ENCODE data around the gene TGM6.
"Not testable (repeated sequence)": the region's sequence is repeated elsewhere in the genome, so short reads cannot be mapped to it uniquely, and the experiment has no call there.

The TGM6 gene

DNA sequence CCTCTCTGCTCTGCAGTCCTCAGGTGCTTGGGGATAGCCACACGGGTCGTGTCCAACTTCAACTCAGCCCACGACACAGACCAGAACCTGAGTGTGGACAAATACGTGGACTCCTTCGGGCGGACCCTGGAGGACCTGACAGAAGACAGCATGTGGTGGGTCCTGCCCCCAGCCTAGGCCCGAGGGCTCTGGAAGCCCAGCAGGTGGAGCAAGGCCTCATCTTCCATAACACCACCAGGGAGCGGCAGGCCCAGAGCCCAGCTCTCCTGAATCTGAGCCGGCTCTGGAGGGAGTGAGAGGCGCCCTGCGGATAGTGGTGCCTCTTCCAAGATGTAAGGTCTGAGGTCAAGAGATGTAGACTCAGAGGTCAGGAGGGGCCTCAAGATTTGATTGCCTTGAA is 19.6 kb downstream of the TGM6 start:
- DNase-seq, result no peak

DNA sequence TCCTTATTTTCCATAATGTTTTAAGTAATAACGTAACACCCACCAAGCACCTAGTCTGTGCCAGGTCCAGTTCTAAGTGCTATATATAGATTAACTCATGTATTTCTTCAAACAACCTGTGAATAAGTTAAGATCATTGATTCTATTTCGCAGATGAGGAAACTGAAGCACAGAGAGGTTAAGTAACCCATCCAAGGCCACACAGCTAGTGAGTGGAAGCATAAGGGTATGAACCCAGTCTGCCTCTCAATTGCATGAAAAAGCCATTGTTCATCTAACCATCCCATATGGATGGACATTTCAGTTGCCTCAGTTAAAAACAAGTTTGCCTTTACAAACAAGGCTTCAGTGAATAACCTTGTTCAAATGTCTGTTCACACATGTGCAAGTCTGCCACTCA is 20.8 kb downstream of the TGM6 start:
- no peak for DNase-seq

GRCh38 chr20:2402271-2402980 is 21.7 kb downstream of the TGM6 start:
- DNase-seq, result no peak

GRCh38 chr20:2403291-2404052 is 22.8 kb downstream of the TGM6 start:
- DNase-seq, result no peak

DNA sequence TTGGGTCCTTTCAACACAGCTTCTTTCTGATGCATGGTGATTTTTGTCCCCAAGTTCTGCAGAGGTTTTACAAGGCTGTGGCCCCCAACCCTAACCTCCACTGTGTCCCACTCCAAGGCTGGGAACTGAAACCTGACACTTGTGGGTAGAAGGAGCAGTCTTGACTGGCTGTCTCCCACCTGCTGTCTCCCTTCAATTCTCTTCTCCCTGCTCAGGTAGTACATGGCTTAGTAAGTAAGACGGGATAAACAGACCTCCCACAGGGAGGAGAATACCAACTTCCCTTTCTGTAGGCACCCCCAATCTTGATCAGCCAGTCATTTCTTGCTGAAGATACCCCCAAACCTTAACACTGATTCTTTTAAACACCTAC is 25.0 kb downstream of the TGM6 start:
- no peak for DNase-seq

DNA sequence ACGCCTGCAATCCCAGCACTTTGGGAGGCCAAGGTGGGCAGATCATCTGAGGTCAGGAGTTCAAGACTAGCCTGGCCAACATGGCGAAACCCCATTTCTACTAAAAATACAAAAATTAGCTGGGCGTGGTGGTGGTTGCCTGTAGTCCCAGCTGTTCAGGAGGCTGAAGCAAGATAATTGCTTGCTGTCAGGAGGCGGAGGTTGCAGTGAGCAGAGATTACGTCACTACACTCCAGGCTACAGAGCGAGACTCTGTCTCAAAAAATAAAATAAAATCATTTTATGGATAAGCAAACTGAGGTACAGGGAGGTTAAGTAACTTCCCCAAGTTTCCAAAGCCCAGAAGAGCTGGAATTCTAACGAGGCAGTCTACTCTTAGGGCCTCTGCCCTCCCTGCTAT is 26.7 kb downstream of the TGM6 start:
- DNase-seq, result not testable (repeated sequence)

GRCh38 chr20:2408111-2408510 is 27.4 kb downstream of the TGM6 start:
- DNase-seq, result no peak

- DNase-seq, result no peak
These were observed 36.0 kb downstream of the TGM6 start for GRCh38 chr20:2416541-2417212.

DNA sequence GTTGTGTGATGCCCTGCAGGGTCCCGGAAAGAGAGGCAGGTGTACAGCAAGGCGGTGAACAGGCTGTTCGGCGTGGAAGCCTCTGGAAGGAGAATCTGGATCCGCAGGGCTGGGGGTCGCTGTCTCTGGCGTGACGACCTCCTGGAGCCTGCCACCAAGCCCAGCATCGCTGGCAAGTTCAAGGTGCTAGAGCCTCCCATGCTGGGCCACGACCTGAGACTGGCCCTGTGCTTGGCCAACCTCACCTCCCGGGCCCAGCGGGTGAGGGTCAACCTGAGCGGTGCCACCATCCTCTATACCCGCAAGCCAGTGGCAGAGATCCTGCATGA is 36.5 kb downstream of the TGM6 start:
- no peak for DNase-seq

DNA sequence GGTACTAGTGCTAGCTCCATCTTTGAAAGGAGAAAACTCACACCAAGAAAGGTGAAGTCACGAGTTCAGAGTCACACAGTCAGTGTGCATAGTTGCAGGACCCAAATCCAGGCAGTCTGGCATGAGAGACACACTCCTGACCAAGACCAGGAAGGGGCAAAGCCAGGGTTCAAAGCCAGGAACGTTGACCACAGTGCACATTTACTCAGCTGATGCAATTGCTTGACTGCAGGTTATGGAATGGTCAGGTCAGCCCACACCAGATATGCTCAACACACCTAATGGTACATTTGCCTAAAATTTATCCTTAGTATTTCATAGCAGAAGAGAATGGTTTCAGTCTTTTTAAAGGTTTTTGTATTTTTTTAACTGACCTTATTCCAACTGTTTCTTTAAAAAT is 37.7 kb downstream of the TGM6 start:
- DNase-seq, result no peak

- no peak for DNase-seq
These were observed 39.8 kb downstream of the TGM6 start for GRCh38 chr20:2420510-2420909.

- no peak for DNase-seq
These were observed 40.5 kb downstream of the TGM6 start for GRCh38 chr20:2421247-2421646.

DNA sequence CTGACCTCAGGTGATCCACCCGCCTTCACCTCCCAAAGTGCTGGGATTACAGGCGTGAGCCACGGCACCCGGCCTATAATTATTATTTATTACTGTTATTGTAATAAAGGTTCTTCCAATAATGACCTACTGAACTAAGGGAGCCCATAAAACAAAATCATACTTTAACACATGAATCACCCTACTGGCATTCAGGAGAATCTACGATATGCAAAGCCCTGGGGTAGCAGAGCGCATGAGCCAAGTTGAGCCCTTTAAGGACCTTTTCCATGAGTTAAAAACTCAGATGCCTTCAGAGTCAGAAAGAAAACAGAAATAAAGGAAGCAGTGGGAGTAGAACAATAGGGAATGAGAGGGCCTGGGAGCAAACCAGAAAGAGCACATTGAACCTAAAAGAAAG is 48.4 kb downstream of the TGM6 start:
- no peak for DNase-seq

DNA sequence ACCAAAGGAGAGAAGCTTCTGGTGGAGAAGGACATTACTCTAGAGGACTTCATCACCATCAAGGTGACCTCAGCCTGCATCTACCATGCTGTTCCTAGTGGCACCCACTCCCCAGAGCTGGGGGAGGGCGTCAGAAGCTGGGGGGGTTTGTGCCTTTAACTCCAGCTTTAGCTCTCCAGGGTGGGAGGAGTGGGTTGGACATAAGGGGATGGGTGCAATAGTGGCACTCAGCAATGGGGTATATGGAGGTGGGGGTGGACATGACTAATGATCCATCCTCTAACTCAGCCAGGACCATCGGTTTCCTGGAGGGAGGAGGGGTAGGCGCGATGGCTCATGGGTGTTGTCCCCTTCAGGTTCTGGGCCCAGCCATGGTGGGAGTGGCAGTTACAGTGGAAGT is 49.8 kb downstream of the TGM6 start:
- no peak for DNase-seq

GRCh38 chr20:2431185-2431584 is 50.5 kb downstream of the TGM6 start:
- DNase-seq, result no peak

GRCh38 chr20:2446845-2447244 is 66.1 kb downstream of the TGM6 start:
- DNase-seq, result no peak

DNA sequence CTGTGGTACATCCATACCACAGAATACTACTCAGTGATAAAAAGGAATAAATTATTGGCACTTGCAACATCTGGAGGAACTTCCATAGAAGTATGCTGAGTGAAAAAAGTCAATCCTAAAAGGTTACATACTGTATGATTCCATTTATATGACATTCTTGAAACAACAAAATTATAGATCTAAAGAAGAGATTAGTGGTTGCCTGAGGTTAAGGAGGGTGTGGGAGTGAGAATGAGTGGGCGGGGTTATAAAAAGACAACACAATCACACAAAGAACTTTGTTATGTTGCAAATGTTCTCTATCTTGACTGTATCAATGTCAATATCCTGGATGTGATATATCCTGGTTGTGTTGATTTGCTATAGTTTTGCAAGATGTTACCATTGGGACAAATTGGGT is 68.7 kb downstream of the TGM6 start:
- no peak for DNase-seq

- DNase-seq, result no peak
These were observed 70.7 kb downstream of the TGM6 start for GRCh38 chr20:2451422-2451821.

- peak; percentile 27 for DNase-seq
These were observed 71.4 kb downstream of the TGM6 start for GRCh38 chr20:2451939-2452732.

DNA sequence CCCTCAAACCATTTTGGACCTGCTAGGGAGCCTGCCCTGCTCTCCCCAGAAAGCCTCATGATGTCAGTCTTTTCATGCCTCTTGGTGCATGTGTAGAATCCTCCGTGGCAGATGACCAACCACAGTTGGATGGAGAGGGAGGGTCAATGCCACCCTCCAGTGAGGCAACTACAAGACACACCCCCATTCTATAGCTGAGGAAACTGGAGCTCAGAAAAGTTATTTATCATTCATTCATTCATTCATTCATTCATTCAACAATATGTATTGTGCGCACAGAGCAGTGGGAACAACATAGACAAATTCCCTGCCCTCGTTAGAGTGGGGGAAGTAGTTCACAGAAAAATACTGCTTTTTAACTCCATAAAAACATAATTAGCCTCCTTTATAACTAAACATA is 73.1 kb downstream of the TGM6 start:
- no peak for DNase-seq

- DNase-seq, result no peak
These were observed 75.2 kb downstream of the TGM6 start for GRCh38 chr20:2455771-2456497.

DNA sequence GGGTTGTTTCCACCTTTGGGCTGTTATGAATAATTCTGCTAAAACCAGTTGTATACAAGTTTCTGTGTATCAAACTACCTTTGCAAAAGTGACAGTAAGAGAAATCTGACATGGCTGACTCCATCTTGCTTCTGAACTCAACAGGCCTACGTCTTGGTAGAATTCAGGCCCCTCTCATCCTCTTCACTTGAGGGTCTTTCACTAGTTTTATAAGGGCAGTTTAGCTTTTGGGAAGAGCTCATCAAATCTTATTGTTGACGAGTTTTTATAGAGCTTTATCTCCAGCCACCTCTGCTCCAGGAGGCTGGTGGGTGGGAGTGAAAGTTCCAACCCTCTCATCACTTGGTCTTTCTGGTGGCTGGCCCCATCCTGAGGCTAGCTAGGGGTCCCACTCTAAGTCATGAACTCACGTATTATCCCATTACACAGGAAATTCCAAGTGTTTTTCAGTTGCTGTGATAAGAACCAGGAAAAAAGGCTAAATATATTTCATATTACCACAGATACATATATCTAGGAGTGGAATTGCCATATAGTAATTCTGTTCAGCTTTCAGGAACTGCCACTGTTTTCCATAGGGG is 78.3 kb downstream of the TGM6 start:
- no peak for DNase-seq

Data from NK-92 treated with Interleukin-12 subunit alpha and Interleukin-12 subunit beta, amount 100 ng/mL, for 24 hours (cell line).